Spleen (tissue), 11 donors: Measurements from ENCODE around the gene TROAP. TPM values are rescaled to one million over a fixed set of nuclear protein-coding genes. Genes with fewer than 3 reads are reported as not detected.

Experiments
- DNase-seq: peaks from one replicate; pipeline ENCODE4 v3.0.0-alpha.2; 2020
- H3K27ac ChIP-seq, 8 donors: fragments of 200-600 bp; sonication (generic) in 7 of 8; 1 replicate in 4 of 8; 2 replicates in 4 of 8; pipeline versions ENCODE4 v1.5.0 to v1.8.0; 2016 to 2021; ENCODE audit warnings: inconsistent platforms in 4 of 8, mild to moderate bottlenecking in 4 of 8, moderate library complexity in 1 of 8
- H3K27me3 ChIP-seq, 7 donors: fragments of 200-600 bp; sonication (generic) in 6 of 7; replicated peaks in 1 of 7; 1 replicate in 4 of 7; 2 replicates in 3 of 7; pipeline versions ENCODE4 v1.5.0 to v1.8.0; 2016 to 2021; ENCODE audit warnings: inconsistent platforms in 3 of 7, mild to moderate bottlenecking in 1 of 7
- H3K36me3 ChIP-seq, 6 donors: fragments of 200-600 bp; sonication (generic) in 5 of 6; 1 replicate in 4 of 6; 2 replicates in 2 of 6; pipeline versions ENCODE4 v1.5.0 to v1.8.0; 2016 to 2021; ENCODE audit warnings: inconsistent platforms in 2 of 6
- H3K4me1 ChIP-seq, 6 donors: fragments of 200-600 bp; sonication (generic) in 5 of 6; 1 replicate in 3 of 6; 2 replicates in 3 of 6; pipeline versions ENCODE4 v1.5.0 to v1.8.0; 2016 to 2021; ENCODE audit warnings: inconsistent platforms in 3 of 6
- H3K4me3 ChIP-seq, 8 donors: fragments of 200-600 bp; sonication (generic) in 7 of 8; 1 replicate in 4 of 8; 2 replicates in 4 of 8; pipeline versions ENCODE4 v1.5.0 to v1.8.0; 2016 to 2021; ENCODE audit warnings: inconsistent platforms in 4 of 8, mild to moderate bottlenecking in 4 of 8, moderate library complexity in 2 of 8
- H3K9me3 ChIP-seq, 8 donors: fragments of 200-600 bp; sonication (generic) in 7 of 8; 1 replicate in 4 of 8; 2 replicates in 4 of 8; pipeline versions ENCODE4 v1.5.0 to v1.8.0; 2016 to 2021; ENCODE audit warnings: inconsistent platforms in 4 of 8
- CTCF ChIP-seq, 11 experiments: fragments of 200-600 bp in 7 of 11; fragments of 450-650 bp in 4 of 11; sonication (generic) in 4 of 11; IDR thresholded peaks in 8 of 11; conservative IDR thresholded peaks in 3 of 11; 1 replicate in 7 of 11; 2 replicates in 4 of 11; pipeline versions ENCODE4 v1.4.0 to v1.8.0; 2016 to 2021; ENCODE audit warnings: antibody characterized with exemption in 11 of 11, inconsistent platforms in 4 of 11, mild to moderate bottlenecking in 1 of 11
- POLR2A ChIP-seq, 3 donors: fragments of 450-650 bp; IDR thresholded peaks; one replicate each; pipeline ENCODE4 v1.5.1; 2017; ENCODE audit warnings: antibody characterized with exemption in 3 of 3, mild to moderate bottlenecking in 1 of 3
- POLR2AphosphoS5 ChIP-seq, 3 donors: sonication (generic); formaldehyde crosslinking; IDR thresholded peaks; one replicate each; pipeline ENCODE4 v1.5.1; 2017; ENCODE audit warnings: antibody characterized with exemption in 3 of 3
- WGBS, 5 donors: extraction: QIAGEN DNeasy Blood & Tissue Kit in 3 of 5; methylation state at CpG; one replicate each; pipeline versions ENCODE4 v1.1.5 to v1.1.7; 2013 to 2018; 5-methylcytosine and 5-hydroxymethylcytosine counted together
- intact Hi-C: fragments of 100-400 bp; cut with DNase I; formaldehyde crosslinking; loops from one replicate; pipeline ENCODE4 v1.15.0; 2023; ENCODE audit warnings: low total_unique reads
- polyA plus RNA-seq, 3 donors: library from polyadenylated mRNA; stranded (reverse); fragments of 200-250 nt; gene quantifications; one replicate each; pipeline ENCODE4 v1.2.1, GENCODE V29; 2013
- total RNA-seq, 7 donors: library from RNA; depleted of rRNA in 3 of 7; stranded (reverse); fragments of >200 nt in 3 of 7; fragmentation: NEBNext Ultra II Directional in 4 of 7; extraction: Animal tissue kit (Norgen Biotek cat#: 25700) in 4 of 7; gene quantifications; one replicate each; pipeline versions ENCODE4 v1.1.0 to v1.2.1, GENCODE V29; 2016 to 2021
- donor health status: healthy with polysubstance abuse.
- donor health status: DM: no; HTN: no; CAD: no; lungs with moderate emphysema.
- donor health status: DM: no; HTN: no; CAD: no.
- donor health status: Bipolar disorder and iron deficiency.
- donor health status: healthy.
- donor health status: DM: no; HTN: no; CAD: no.
- donor health status: DM: yes; HTN: yes; CAD: no.

TROAP gene
- total and polyA plus RNA-seq, 10 donors = 2.5 to 11.9 (median 4.4) TPM

GRCh38 chr12:49355913-49356312 lies 32.9 kb downstream of the TROAP start:
- H3K4me1 ChIP-seq = peaks cover 0 to 10% (median 2%) of the 10 kb centered on the region in 6 donors
- H3K4me3 ChIP-seq = no peak overlapping the region
- H3K27ac ChIP-seq = no peak overlapping the region
- intact Hi-C loops = no loop called here
- no peak for DNase-seq
- TF ChIP-seq POLR2A (IDR thresholded peaks at IDR 0.05) = no peak
- no peak for TF ChIP-seq POLR2AphosphoS5 (IDR thresholded peaks at IDR 0.05)
- TF ChIP-seq CTCF (IDR thresholded peaks at IDR 0.05 in 8 of 11, conservative IDR thresholded peaks at IDR 0.05 in 3 of 11) = no peak
- H3K27me3 ChIP-seq = peaks cover 0 to 69% (median 9%) of the 10 kb centered on the region in 7 donors
- H3K9me3 ChIP-seq = no peaks in the 10 kb centered on the region
- WGBS, 5 donors = 91 to 95% (median 95%) methylated on average over 10 of the region's 10 CpGs
- no peaks in the 10 kb centered on the region for H3K36me3 ChIP-seq

- 11 to 22% (median 15%) methylated on average over 3 of the region's 3 CpGs for WGBS, 5 donors
- no peaks in the 10 kb centered on the region for H3K9me3 ChIP-seq
- intact Hi-C loops = no loop called here
- peaks cover 0 to 56% (median 0%) of the 10 kb centered on the region in 7 donors for H3K27me3 ChIP-seq
- no peak for DNase-seq
- H3K27ac ChIP-seq = no peak overlapping the region
- no peak for TF ChIP-seq POLR2A (IDR thresholded peaks at IDR 0.05)
- TF ChIP-seq CTCF (IDR thresholded peaks at IDR 0.05 in 8 of 11, conservative IDR thresholded peaks at IDR 0.05 in 3 of 11) = peak in 8 of 11 experiments; percentile 16 to 53 (median 35)
- H3K4me1 ChIP-seq = peaks cover 0 to 10% (median 2%) of the 10 kb centered on the region in 6 donors
- H3K36me3 ChIP-seq = no peaks in the 10 kb centered on the region
- H3K4me3 ChIP-seq = no peak overlapping the region
Observed at GRCh38 chr12:49357103-49357678, 34.1 kb downstream of the TROAP start.

- intact Hi-C loops = loop anchor here (2.0 kb wide), 1 partner anchor 156 kb away; no protein-coding TSS in a partner anchor
- DNase-seq = no peak
- Histone ChIP-seq H3K27me3 (peaks cover 0 to 42% (median 0%) of the 10 kb centered on the region in 7 donors), H3K4me1 (peaks cover 0 to 10% (median 2%) of the 10 kb centered on the region in 6 donors), H3K9me3 (no peaks in the 10 kb centered on the region), H3K27ac (no peak overlapping the region), H3K36me3 (no peaks in the 10 kb centered on the region), H3K4me3 (no peak overlapping the region)
- 18 to 29% (median 25%) methylated on average over 7 of the region's 7 CpGs for WGBS, 5 donors
- TF ChIP-seq POLR2AphosphoS5 (IDR thresholded peaks at IDR 0.05) = no peak
- peak; percentile 56 to 83 (median 75) for TF ChIP-seq CTCF (IDR thresholded peaks at IDR 0.05 in 8 of 11, conservative IDR thresholded peaks at IDR 0.05 in 3 of 11)
- no peak for TF ChIP-seq POLR2A (IDR thresholded peaks at IDR 0.05)
Observed at GRCh38 chr12:49358483-49359141, 35.6 kb downstream of the TROAP start.

- peaks cover 0 to 32% (median 0%) of the 10 kb centered on the region in 7 donors for H3K27me3 ChIP-seq
- intact Hi-C loops = loop anchor here (2.0 kb wide), 1 partner anchor 155 kb away; no protein-coding TSS in a partner anchor
- H3K36me3 ChIP-seq = no peaks in the 10 kb centered on the region
- no peak overlapping the region for H3K27ac ChIP-seq
- DNase-seq = no peak
- WGBS, 5 donors = 79 to 91% (median 82%) methylated on average over 7 of the region's 7 CpGs
- H3K4me1 ChIP-seq = peaks cover 0 to 10% (median 3%) of the 10 kb centered on the region in 6 donors
- no peak overlapping the region for H3K4me3 ChIP-seq
- TF ChIP-seq POLR2A (IDR thresholded peaks at IDR 0.05) (no peak), POLR2AphosphoS5 (IDR thresholded peaks at IDR 0.05) (no peak), CTCF (IDR thresholded peaks at IDR 0.05 in 8 of 11, conservative IDR thresholded peaks at IDR 0.05 in 3 of 11) (no peak)
- H3K9me3 ChIP-seq = no peaks in the 10 kb centered on the region
Observed at GRCh38 chr12:49359671-49360070, 36.6 kb downstream of the TROAP start.
